ENCODE data around the gene PLD1. TPM values are rescaled to one million over a fixed set of nuclear protein-coding genes. Genes with fewer than 3 reads are reported as not detected.

The PLD1 gene
- total and polyA plus RNA-seq, 10 donors, result 3.0 to 75.2 (median 54.0) TPM

DNA sequence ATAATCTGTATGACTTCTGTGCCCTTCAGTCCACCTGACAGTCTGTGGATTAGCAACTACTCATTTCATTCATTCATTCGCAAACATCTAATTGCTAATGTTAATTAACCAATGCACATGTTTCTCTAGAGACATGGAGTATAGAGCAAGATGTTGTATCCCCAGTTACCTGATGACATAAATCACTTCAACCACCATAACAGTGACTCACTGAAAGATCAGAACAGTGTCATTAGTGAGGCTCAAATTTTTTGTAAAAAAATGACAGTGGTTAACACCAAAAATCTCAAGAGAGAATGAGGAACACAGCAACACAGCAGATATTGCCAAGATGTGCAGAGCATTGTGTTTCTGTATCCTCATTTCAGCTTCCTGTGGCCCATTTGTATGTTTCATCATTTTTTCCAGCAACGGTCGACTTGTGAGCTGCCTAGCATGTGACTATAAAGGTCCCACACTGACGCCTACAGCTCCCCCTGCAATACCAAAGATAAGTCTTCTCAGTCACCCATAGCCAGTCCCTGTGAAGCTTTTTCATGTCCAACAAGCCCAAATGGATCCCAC is 3.7 kb upstream of the PLD1 start:
- TF ChIP-seq POLR2A (IDR thresholded peaks at IDR 0.05), result no peak
- no peak for TF ChIP-seq POLR2AphosphoS5 (IDR thresholded peaks at IDR 0.05)
- TF ChIP-seq, protein P1, sequence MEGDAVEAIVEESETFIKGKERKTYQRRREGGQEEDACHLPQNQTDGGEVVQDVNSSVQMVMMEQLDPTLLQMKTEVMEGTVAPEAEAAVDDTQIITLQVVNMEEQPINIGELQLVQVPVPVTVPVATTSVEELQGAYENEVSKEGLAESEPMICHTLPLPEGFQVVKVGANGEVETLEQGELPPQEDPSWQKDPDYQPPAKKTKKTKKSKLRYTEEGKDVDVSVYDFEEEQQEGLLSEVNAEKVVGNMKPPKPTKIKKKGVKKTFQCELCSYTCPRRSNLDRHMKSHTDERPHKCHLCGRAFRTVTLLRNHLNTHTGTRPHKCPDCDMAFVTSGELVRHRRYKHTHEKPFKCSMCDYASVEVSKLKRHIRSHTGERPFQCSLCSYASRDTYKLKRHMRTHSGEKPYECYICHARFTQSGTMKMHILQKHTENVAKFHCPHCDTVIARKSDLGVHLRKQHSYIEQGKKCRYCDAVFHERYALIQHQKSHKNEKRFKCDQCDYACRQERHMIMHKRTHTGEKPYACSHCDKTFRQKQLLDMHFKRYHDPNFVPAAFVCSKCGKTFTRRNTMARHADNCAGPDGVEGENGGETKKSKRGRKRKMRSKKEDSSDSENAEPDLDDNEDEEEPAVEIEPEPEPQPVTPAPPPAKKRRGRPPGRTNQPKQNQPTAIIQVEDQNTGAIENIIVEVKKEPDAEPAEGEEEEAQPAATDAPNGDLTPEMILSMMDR (IDR thresholded peaks at IDR 0.05 in 8 of 11, conservative IDR thresholded peaks at IDR 0.05 in 3 of 11), result no peak
- Histone ChIP-seq H3K4me1 (peaks cover 0 to 46% (median 29%) of the 10 kb centered on the region in 6 donors), H3K9me3 (no peaks in the 10 kb centered on the region), H3K4me3 (no peak overlapping the region), H3K27me3 (replicated peaks in 1 of 7) (peaks cover 0 to 21% (median 11%) of the 10 kb centered on the region in 7 donors), H3K36me3 (no peaks in the 10 kb centered on the region), H3K27ac (peak overlapping the region in 7 of 8 donors; percentile 26 to 73 (median 64))
- DNase-seq, result no peak
- intact Hi-C loops (cut with DNase I; ENCODE audit: low total_unique reads), result no loop called here
- 33 to 47% (median 42%) methylated on average over 4 of the region's 4 CpGs for WGBS, 5 donors

DNA sequence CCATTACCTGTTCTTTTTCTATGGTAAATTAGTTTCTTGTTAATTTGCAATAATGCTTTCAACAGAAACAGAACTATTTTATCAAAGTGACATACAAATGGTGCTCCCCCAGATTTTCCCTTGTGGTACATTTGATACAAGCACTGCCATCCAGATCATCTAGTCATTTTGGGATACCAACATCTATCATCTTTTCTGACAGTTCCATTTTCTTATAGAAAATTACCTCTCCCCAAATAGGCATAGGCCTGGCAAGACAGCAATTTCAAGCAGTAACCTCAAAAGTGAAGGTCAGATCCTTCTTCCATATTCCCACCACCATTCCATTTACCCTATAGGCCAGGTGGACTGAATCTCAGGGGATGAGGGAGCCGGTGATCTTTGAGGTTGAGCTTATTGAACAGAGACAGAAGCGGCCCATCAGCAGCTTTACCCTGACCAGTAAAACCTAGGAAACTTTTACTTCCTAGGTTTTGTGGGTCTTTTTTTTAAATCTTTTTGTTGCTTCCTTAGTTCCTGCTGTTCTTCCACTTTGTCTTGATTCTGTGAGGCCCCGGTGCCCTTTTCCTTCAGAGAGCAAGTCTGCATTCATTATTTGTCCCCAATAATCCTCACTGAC is 3.1 kb upstream of the PLD1 start:
- no peak for DNase-seq
- H3K9me3 ChIP-seq, result no peaks in the 10 kb centered on the region
- H3K36me3 ChIP-seq, result no peaks in the 10 kb centered on the region
- peaks cover 0 to 21% (median 11%) of the 10 kb centered on the region in 7 donors for H3K27me3 ChIP-seq (replicated peaks in 1 of 7)
- TF ChIP-seq POLR2A (IDR thresholded peaks at IDR 0.05) (no peak), POLR2AphosphoS5 (IDR thresholded peaks at IDR 0.05) (no peak)
- TF ChIP-seq, protein P1 (IDR thresholded peaks at IDR 0.05 in 8 of 11, conservative IDR thresholded peaks at IDR 0.05 in 3 of 11), result no peak
- intact Hi-C loops (cut with DNase I; ENCODE audit: low total_unique reads), result no loop called here
- no peak overlapping the region for H3K4me3 ChIP-seq
- H3K27ac ChIP-seq, result peak overlapping the region in 7 of 8 donors; percentile 26 to 73 (median 64)
- 70 to 88% (median 81%) methylated on average over 3 of the region's 3 CpGs for WGBS, 5 donors
- peaks cover 0 to 51% (median 33%) of the 10 kb centered on the region in 6 donors for H3K4me1 ChIP-seq

DNA sequence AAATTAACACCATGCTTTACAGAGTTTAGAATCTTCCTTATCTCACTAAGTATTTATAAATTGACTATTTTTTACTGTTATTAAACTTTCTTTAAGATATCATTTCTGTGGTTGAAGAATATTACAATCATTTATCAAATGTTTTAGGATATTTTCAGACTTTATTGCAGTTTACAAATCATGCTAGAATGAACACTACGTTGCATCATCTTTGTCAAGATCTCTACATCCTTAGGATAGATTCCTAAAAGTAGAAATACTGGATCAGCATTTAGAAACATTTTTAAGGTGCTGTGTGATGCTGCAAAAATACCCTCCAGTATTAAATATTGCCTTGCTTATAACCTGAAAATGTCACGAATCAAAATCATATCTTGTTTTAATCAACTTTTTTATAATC is 2.5 kb upstream of the PLD1 start:
- WGBS, 5 donors, result 82 to 93% (median 89%) methylated on average over 2 of the region's 2 CpGs
- Histone ChIP-seq H3K9me3 (no peaks in the 10 kb centered on the region), H3K27ac (peak overlapping the region in 1 of 8 donors; percentile 73), H3K4me1 (peaks cover 0 to 53% (median 33%) of the 10 kb centered on the region in 6 donors), H3K27me3 (replicated peaks in 1 of 7) (peaks cover 0 to 21% (median 11%) of the 10 kb centered on the region in 7 donors), H3K36me3 (no peaks in the 10 kb centered on the region), H3K4me3 (no peak overlapping the region)
- intact Hi-C loops (cut with DNase I; ENCODE audit: low total_unique reads), result no loop called here
- TF ChIP-seq POLR2AphosphoS5 (IDR thresholded peaks at IDR 0.05) (no peak), POLR2A (IDR thresholded peaks at IDR 0.05) (no peak)
- TF ChIP-seq, protein P1 (IDR thresholded peaks at IDR 0.05 in 8 of 11, conservative IDR thresholded peaks at IDR 0.05 in 3 of 11), result no peak
- no peak for DNase-seq

DNA sequence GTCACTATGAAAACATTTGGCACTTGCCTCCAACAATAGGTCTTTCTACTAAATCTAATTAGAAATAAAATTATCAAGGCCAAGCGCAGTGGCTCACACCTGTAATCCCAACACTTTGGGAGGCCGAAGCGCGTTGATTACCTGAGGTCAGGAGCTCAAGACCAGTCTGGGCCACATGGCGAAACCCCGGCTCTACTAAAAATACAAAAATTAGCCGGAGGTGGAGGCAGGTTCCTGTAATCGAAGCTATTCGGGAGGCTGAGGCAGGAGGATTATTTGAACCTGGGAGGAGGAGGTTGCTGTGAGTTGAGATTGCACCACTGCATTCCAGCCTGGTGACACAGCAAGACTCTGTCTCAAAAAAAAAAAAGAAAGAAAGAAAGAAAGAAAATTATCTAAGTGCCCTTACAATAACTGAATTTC is 1.6 kb upstream of the PLD1 start:
- Histone ChIP-seq H3K4me1 (peaks cover 0 to 61% (median 36%) of the 10 kb centered on the region in 6 donors), H3K36me3 (no peaks in the 10 kb centered on the region), H3K4me3 (no peak overlapping the region), H3K9me3 (no peaks in the 10 kb centered on the region), H3K27me3 (replicated peaks in 1 of 7) (peaks cover 0 to 21% (median 11%) of the 10 kb centered on the region in 7 donors), H3K27ac (peak overlapping the region in 6 of 8 donors; percentile 31 to 96 (median 91))
- intact Hi-C loops (cut with DNase I; ENCODE audit: low total_unique reads), result no loop called here
- 94 to 98% (median 95%) methylated on average over 9 of the region's 9 CpGs for WGBS, 5 donors
- TF ChIP-seq POLR2AphosphoS5 (IDR thresholded peaks at IDR 0.05), result no peak
- no peak for TF ChIP-seq POLR2A (IDR thresholded peaks at IDR 0.05)
- TF ChIP-seq, protein P1 (IDR thresholded peaks at IDR 0.05 in 8 of 11, conservative IDR thresholded peaks at IDR 0.05 in 3 of 11), result no peak
- DNase-seq, result no peak
